CD4-positive, alpha-beta T cell treated with Interleukin-4 for 1 hour (primary cell): ENCODE data around the gene NFYC.
A peak's percentile ranks its signal among the peaks of the same experiment; 100 is the strongest.
"Not testable (repeated sequence)": the region's sequence is repeated elsewhere in the genome, so short reads cannot be mapped to it uniquely, and the experiment has no call there.

ENCODE experiments used
- DNase-seq, 2 donors: peaks; one replicate each; pipeline ENCODE4 v3.0.0-alpha.2; 2020 to 2022

The NFYC gene

GRCh38 chr1:40665335-40666171 is 26.0 kb upstream of the NFYC start, which contains the start of gene RIMS3:
Gene RIMS3 (minus strand): TSS chr1:40665682. CDS start chr1:40641925, 23,757 bp downstream.
- peak; percentile 83 to 89 for DNase-seq

GRCh38 chr1:40668769-40669525 is 22.6 kb upstream of the NFYC start:
- peak; percentile 85 to 86 for DNase-seq

- DNase-seq, result no peak
Observed at GRCh38 chr1:40673452-40673851, 18.1 kb upstream of the NFYC start.

- no peak for DNase-seq
Observed at GRCh38 chr1:40676501-40676900, 15.0 kb upstream of the NFYC start.

GRCh38 chr1:40679165-40679953 is 12.1 kb upstream of the NFYC start:
- no peak for DNase-seq

GRCh38 chr1:40684669-40685068 is 6.8 kb upstream of the NFYC start:
- no peak for DNase-seq

GRCh38 chr1:40687059-40687458 is 4.4 kb upstream of the NFYC start:
- no peak for DNase-seq

GRCh38 chr1:40687661-40688060 is 3.8 kb upstream of the NFYC start:
- no peak for DNase-seq

GRCh38 chr1:40689737-40690136 is 1.8 kb upstream of the NFYC start:
- DNase-seq, result no peak

GRCh38 chr1:40690771-40691537 is 550 bp upstream of the NFYC start:
- DNase-seq, result peak in 1 of 2 donors; percentile 28

GRCh38 chr1:40692429-40692895 is 958 bp downstream of the NFYC start:
- DNase-seq, result no peak

- DNase-seq, result no peak
Observed at GRCh38 chr1:40693425-40693824, 1.9 kb downstream of the NFYC start.

GRCh38 chr1:40694353-40694874 is 2.9 kb downstream of the NFYC start:
- DNase-seq, result peak in 1 of 2 donors; percentile 34

GRCh38 chr1:40696294-40696693 is 4.8 kb downstream of the NFYC start:
- no peak for DNase-seq

GRCh38 chr1:40697436-40697835 is 5.9 kb downstream of the NFYC start:
- DNase-seq, result no peak

- no peak for DNase-seq
Observed at GRCh38 chr1:40699787-40700186, 8.3 kb downstream of the NFYC start.

- no peak for DNase-seq
Observed at GRCh38 chr1:40701684-40702083, 10.2 kb downstream of the NFYC start.

GRCh38 chr1:40702810-40703209 is 11.3 kb downstream of the NFYC start:
- not testable (repeated sequence) for DNase-seq

GRCh38 chr1:40703316-40703715 is 11.8 kb downstream of the NFYC start:
- DNase-seq, result no peak

GRCh38 chr1:40704817-40705733 is 13.6 kb downstream of the NFYC start:
- DNase-seq, result no peak

- DNase-seq, result no peak
Observed at GRCh38 chr1:40706626-40707025, 15.1 kb downstream of the NFYC start.
